GM21723 (cell line): Measurements from ENCODE around the gene GP5.

ENCODE experiments used
- ATAC-seq: cut with Tn5 transposase; IDR thresholded peaks from one replicate; pipeline ENCODE4 v1.9.1; 2021; ENCODE audit warnings: mild to moderate bottlenecking, moderate library complexity; ENCODE audit not compliant: unreplicated experiment

Gene GP5

DNA sequence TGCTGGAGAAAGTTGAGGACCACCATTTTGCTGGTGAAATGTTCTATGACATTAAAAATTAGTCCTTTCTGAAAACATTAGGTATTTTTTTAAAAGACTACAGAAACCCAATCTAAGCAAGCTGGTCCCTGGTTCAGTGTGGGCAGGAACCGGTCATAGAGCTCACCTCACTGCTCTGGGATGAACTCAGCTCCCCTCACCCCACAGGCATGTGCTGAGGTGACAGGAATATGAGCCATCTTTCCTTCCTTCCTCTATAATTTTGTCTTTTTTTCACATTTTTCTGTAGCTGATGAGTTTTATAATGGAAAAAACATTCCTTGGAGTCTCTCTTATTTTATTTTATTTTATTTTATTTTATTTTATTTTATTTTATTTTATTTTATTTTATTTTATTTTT is 21.4 kb downstream of the GP5 start:
- no peak for ATAC-seq

DNA sequence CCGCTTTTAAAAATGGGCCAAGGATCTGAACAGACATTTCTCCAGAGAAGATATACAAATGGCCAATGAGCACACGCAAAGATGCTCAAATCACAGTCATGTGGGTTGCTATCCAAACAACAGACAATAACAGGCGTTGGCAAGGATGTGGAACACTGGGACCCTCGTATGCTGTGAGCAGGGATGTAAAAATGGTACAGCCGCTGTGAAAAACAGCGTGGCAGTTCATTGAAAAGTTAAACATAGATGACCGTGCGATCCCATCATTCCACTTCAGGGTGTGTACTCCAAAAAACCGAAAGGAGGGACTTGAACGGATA is 22.9 kb downstream of the GP5 start:
- ATAC-seq = no peak

DNA sequence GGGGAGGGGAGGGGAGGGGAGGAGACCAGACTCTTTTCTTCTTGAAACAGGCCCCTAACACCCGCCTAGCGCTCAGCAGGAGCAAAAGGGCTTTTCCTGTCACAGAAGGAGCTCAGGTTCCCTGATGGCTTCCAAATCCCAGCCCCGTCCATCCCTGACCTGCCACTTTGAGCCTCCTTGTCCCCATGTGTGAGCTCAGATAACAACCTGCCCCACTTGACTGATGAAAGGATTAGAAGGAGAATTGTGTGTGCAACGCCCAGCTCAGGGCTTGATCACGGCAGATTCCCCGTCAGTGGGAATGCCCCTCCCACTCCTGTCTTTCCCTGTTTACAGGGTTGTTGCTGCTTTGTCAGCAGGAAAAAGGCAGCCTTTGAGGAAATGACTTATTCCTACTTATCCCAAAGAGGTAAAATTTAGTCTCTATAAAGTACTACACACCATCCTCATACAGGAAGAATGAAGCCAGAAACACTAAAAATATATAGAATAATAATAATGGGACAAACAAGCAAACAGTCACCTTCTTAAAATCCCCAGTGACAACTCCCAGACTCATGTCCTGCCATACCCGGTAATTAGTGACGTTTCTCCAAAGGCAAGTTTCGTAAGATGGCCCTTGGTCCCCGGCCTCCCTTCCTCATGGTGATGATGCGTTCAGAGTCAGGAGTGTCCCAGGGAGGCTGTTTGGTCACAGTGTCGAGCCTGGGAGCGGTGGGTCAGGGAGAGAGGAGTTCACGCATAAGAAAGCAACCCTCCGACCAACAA is 23.4 kb downstream of the GP5 start:
- no peak for ATAC-seq

DNA sequence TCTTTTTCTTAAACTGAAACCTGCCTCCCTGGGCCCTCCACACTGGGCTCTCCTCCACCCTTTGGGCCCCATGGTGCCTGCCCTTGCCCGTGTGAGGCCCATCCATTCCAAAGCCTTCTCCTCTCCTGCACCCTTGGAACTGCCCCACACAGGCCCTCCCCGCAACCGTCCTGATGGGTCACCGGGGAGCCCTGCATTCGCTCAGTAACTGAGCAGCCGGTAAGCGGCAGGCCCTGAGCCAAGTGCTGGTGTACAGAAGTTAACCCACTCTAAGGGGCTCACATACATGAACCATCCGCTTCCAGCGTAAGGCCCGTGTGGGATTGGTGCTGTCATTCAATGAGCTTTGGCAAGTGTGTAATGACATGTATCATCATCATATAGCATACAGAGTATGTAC is 24.1 kb downstream of the GP5 start:
- no peak for ATAC-seq

DNA sequence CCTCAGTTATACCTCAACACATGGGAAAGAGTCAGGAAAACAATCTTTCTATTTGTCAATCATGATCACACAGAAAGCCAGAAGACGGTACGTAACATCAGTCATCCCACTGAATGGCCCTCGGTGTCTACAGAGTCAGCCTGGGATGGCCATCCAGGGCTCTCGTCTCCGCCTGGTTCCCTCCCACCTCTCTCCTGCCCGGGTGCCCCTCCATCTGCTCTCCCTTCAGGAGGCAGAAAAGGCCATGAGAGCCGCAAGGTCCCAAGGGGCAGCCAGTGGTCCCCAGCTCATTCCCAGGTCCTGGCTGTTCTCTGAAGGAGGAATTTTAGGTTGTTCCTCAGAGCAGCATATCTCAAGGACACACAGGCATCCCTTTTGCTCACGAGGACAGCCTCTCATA is 25.2 kb downstream of the GP5 start:
- ATAC-seq = no peak

DNA sequence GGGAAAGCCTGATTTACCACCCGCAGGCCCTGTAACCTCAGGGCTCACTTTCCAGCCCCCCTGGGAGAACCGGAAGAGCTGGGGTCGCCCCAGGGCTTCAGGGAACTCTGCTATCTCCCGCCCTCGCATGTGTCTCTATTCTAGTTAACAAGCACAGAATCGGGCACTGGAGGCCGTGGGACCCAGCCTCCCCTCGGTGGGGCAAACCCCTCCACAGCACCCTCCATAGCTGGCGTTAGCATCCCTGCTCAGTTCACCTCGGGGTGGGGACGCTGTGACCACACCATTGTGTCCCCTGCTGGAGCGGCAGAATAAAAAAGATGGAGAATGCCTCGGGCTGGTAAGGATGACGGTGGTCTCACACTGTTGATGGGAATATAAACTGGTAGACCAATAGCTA is 26.0 kb downstream of the GP5 start:
- no peak for ATAC-seq

DNA sequence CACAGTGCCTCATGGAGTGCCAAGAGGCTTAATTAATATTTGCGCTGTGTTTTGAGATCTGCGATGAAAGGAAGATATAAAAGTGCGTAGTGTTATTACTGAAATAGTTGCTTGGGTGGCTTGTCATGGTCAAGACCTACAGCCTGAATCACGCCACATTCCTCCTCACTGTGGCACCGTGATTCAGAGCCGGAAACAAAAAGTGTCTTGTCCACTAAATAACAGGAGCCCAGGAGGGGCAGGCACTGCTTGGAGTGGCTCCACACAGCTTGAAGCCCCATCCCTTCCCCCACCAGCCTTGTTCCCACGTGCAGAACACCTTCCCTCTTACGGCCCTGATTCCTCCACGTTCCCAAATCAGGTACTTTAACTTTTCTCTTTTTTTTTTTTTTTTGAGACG is 28.3 kb downstream of the GP5 start:
- no peak for ATAC-seq

DNA sequence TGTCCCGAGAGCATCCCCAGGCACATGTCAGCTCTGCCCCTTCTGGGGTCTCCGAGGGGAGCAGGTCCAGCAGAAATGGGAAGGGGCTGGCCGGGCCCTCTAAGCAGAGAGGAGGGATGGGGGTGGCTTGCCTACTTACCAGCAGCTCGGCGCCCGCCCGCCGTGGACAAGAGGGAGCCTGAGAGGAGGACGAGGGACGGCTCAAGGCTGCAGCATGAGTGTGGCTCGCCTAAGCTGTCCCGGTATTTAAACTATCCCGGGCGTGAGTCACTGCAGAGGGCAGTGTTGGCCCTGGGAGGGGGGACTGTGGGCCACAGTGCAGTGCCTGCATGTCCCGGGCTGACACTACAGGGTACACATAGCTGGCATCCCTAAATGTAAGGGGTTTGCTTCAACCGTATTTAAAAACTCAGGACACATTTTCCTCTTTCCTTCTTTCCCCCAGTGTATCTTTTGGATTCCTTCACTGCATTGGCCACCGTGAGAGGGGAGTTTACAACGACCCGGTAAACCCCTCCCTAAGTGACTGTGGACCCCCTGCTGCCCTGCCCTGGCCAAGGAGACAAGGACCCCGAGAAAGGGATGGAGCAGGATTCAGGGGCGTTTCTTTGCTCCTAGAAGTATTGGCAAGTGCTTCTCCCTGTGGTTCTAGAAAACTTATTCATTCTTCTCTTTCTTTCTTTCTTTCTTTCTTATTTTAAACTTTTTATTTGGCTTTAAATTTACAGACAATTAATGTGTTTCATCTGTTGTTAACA is 29.4 kb downstream of the GP5 start, which contains the start of gene LRRC15:
LRRC15 (minus strand) TSS at position 222 of the 758 bp plus-strand sequence. CDS start 8,700 bp downstream, outside the sequence.
- ATAC-seq = no peak

DNA sequence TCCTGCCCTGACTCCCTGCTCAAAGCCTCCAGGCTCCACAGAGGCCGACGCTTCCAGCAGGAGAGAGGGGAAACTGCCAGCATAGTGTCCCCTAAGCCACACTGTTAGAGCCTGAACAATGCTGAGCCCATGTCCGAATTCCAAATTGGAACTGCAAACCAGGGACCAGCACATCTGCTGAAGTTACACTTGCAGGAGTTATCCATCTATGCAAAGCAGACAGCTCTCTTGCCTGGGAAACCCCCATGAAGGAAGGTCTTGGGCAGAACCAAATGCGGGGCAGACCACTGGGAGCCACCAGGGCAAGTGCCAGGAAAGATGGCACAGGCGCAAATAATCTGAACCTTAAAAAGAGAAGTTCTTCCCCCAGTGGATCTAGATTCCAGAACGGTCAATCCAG is 30.1 kb downstream of the GP5 start:
- ATAC-seq = no peak

DNA sequence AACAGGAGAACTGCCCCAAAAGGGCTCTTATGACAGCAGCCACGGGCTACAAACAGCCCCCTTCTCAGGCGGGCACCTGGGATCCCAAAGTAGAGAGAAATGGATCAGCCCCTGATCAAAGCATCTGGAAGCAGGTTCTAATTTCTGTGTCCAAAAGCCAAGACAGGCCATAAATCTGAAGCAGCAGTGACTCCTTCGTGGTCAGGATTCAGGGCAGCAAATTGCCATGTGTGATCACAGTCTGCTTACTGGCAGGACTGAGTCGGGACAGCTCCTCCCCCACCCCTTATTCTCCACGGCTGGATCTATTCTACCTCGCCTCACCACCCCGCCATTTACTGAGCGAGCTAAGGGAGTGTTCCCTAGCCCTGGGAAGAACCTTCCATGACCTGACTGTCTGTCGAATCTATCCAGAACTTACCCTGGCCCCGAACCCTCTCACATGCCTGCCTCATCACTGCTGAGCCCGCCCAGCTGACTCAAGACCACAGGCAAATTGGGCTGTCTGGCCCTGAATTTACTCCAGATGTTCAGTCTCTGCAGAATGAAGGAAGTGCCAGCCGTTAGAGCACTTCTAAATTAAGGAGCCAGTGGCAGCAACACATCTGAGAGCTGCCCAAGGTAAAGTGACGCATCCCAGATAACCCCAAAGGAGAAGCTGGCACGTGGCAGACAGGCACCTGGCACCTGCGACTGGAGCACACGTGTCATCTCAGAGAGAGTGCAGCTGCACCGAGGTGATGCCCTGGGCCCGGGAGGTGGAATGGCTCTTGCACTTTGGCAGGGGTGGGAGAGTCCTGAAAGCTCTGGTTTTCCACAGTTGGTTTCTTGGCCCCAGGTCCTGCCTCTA is 30.8 kb downstream of the GP5 start:
- ATAC-seq = no peak

DNA sequence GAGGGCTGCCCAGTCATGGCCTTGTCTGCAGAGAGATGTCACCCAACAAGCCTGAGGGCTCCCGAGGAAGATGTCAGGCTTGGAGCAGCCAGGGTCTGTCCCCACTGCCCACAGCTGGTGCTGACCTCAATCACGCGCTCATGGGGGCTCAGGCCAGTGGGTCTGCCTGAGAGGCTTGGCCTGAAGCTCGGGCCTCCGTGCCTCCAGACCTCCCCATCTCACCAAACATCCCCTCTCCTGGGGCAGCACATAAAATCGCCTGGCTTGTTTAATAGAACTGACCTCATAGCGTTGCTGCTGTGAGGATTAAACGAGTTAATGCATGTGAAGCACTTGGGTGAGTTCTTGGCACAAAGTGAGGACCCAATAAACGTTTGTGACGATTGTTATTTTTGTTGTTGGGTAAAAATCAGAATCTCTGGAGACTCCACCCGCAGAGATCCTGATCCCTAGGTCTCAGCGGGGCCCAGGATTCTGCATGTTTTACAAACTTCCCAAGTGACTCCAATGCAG is 33.0 kb downstream of the GP5 start:
- no peak for ATAC-seq

DNA sequence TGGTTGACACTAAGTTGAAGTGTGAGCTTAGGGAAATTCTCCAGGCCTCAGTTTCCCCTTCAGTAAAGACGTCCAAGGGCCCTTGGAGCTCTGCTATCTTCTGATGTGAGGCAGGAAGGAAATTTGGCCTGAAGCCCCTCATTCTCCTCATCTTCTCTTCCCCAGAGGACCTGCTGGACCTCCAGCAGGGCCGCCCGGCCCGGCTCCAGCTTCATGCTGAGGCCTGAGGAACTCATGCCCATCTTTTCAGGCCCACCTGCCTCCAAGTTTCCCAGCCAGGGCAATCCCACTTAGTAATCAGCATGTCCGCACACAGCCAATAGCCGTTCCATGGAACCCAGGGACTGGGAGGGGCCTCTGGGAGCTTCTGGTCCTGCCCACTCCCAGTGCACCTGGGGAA is 33.5 kb downstream of the GP5 start:
- ATAC-seq = no peak

DNA sequence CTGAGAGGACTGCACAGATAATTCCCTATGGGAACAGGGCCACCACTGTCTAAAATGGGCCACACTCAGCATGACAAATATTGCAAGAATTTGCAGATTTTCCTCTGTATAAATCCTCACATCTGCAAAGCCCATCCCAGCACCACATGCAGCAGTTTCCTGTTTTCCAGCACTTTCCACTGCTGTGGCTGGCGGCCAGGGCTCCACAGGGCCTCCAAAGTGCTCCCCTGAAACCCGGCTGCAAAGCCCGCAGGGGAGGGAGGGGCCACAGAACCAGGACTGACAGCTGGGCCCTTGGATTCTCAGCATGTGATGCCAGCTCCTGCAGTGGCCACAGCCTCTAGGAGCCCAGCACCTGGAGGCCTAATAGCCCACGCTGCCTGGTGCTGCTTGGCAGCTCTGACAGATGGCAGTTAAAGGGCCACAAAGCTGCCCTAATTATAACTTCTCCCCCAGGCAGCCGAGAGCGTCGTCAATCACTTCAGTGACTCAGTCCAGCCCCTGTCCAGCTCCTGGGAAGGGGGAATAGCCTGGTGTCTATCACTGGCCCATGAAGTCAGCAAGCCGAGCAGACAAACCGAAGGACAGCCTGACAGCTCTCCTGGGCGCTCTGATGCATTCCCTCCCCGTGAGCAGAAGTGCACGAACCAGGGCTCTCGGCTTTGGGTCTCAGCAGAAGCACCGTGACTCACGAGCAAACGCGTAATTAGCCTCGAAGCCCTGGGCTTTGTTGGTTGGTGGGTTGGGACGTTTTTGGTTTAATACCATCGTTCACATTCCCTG is 34.2 kb downstream of the GP5 start:
- no peak for ATAC-seq

DNA sequence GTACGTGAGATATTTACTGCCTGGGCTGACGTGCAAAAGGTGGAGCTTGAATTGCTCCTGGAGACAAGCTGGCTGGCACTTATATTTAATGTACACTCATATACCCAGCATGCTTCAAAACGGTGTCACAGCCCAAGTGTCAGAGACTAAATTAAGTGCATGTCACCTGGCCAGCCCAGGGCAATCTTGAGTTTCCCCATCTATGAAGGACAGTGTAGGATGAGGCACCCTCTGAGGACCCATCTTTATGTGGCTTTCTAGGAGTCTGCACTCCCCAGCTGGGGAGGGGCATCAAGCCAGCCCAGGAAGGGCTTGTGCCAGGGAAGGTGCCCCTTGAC is 34.8 kb downstream of the GP5 start:
- no peak for ATAC-seq

DNA sequence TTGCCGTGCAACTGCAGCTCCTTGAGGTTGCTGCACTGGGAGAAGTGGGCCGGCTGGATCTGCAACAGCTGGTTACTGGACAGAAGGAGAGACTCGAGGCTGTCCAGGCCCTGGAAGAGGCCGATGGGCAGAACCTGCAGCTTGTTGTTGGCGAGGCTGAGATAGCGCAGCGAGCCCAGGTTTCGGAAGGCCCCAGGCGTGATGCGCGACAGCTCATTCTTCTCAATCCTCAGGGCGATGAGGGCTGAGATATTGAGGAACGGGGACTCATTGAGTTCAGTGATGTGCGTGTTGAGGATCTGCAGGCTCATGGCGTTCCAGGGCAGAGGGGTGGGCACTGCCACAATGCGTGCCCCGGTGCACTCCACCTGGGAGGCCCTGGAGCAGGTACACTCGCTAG is 38.5 kb downstream of the GP5 start:
- no peak for ATAC-seq

DNA sequence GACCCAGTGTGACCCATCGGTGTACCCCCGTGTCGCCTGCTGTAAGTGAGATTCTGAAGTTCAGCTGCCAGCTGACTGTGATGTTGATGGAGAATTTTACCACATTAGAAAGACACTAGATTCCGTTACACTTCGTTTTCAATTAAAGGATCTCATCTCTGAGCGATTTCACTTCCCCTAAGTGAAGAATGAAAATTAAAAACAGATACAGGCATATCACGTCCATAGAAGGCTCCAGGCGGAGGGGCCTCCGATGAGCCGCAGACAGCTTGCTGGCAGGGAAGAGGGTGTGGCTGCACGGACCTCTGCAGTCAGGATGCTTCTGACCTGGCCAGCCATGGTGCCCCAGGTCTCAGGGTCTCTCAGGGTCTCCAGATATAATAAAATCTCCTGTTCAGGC is 41.4 kb downstream of the GP5 start:
- no peak for ATAC-seq

DNA sequence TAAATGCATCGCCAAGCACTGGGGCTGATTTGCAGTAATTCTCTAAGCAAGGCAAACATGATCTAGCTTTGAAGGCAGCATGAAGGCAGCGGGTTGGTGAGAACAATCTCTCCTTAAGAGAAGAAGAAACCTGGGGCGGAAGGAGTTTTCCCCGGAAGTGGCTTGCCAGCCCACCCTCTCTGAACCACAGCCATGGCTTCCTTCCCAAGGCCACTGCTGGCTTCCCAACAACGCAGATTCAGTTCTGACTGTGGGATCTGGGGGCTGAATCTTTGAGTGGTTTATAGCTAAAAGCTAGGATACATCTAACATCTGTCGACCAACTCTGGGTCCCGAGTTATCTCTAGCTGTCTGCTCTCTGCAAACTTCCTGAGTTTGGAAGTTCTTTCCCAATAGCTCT is 43.7 kb downstream of the GP5 start:
- no peak for ATAC-seq

DNA sequence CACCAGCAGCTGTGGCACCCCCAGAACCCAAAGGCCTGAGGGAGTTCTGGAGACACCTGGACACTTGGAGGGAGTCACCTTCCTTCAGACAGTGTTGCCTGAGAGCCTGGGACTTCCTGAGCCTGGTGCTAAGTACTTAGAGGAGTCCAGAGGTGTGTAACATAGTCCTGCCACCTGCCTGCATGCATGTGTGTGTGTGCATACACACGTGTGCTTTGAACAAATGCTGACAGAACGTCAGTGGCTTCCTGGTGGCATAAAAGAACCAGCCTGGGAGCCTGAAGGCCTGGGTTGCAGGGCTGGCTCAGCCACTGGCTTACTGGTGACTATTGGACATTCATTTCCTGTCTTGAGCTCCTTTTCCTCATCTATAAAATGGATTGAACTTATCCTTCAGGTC is 44.8 kb downstream of the GP5 start:
- ATAC-seq = no peak

DNA sequence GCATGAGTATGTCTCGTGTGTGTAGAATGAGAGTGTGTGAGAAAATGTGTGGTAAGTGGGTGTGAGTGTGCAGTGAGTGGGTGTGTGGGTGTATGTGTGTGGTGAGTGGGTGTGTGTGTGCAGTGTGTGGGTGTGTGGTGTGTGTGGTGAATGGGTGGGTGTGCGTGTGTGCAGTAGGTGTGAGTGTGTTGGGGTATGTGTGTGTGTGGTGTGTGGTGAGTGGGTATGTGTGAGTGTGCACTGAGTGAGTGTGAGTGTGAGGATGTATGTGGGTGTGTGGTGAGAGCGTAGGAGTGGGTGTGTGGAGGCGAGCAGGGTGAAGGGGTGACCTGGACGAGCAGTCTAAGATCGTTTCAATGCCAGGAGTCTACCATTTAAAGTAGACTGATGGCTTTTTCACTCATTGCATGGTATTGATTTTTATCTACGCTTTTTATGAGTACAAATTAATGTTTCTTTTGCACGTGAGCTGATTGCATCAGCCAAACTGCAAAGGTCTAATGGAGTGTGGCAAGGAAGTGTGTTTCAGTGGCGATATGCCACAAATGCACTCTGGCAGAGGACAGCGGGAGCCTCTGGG is 46.3 kb downstream of the GP5 start:
- no peak for ATAC-seq

DNA sequence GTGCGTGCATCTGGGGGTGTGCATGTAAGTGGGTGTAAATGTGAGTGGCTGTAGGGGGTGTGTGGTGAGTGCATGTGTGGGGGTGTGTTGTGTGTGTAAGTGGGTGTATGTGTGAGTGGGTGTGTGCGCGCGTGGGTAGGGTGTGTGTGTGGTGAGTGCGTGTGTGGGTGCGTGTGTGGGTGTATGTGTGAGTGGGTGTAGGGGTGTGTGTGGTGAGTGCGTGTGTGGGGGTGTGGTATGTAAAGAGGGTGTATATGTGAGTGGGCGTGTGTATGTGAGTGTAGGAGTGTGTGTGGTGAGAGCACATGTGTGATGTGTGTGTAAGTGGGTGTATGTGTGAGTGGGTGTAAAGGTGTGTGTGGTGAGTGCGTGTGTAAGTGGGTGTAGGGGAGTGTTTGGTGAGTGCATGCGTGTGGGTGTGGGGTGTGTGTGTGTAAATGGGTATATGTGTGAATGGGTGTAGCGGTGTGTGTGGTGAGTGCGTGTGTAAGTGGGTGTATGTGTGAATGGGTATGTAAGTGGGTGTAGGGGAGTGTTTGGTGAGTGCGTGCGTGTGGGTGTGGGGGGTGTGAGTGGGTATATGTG is 47.0 kb downstream of the GP5 start:
- ATAC-seq = no peak
